ENCODE measurements around the gene PRKCD.
"Not testable (repeated sequence)": the region's sequence is repeated elsewhere in the genome, so short reads cannot be mapped to it uniquely, and the experiment has no call there.

PRKCD gene

GRCh38 chr3:53140847-53141845 lies 19.9 kb upstream of the PRKCD start:
- DNase-seq: no peak

- DNase-seq: no peak
These were observed 18.0 kb upstream of the PRKCD start for GRCh38 chr3:53142986-53143385.

- DNase-seq: no peak
These were observed 16.6 kb upstream of the PRKCD start for GRCh38 chr3:53144446-53144845.

GRCh38 chr3:53144862-53145712 lies 15.9 kb upstream of the PRKCD start:
- DNase-seq: peak; percentile 30

GRCh38 chr3:53145713-53146080 lies 15.3 kb upstream of the PRKCD start:
- DNase-seq: no peak

GRCh38 chr3:53146319-53146891 lies 14.6 kb upstream of the PRKCD start:
- DNase-seq: no peak

GRCh38 chr3:53147151-53147902 lies 13.7 kb upstream of the PRKCD start:
- DNase-seq: no peak

- no peak for DNase-seq
These were observed 13.1 kb upstream of the PRKCD start for GRCh38 chr3:53147903-53148400.

- no peak for DNase-seq
These were observed 11.9 kb upstream of the PRKCD start for GRCh38 chr3:53149006-53149690.

GRCh38 chr3:53149699-53150098 lies 11.3 kb upstream of the PRKCD start:
- no peak for DNase-seq

GRCh38 chr3:53150247-53151085 lies 10.5 kb upstream of the PRKCD start:
- no peak for DNase-seq

GRCh38 chr3:53151086-53151438 lies 9.9 kb upstream of the PRKCD start:
- DNase-seq: not testable (repeated sequence)

- DNase-seq: no peak
These were observed 9.5 kb upstream of the PRKCD start for GRCh38 chr3:53151465-53151864.

GRCh38 chr3:53151870-53152660 lies 8.9 kb upstream of the PRKCD start:
- no peak for DNase-seq

- DNase-seq: no peak
These were observed 7.7 kb upstream of the PRKCD start for GRCh38 chr3:53153264-53153823.

GRCh38 chr3:53153980-53154379 lies 7.0 kb upstream of the PRKCD start:
- DNase-seq: no peak

- DNase-seq: no peak
These were observed 6.1 kb upstream of the PRKCD start for GRCh38 chr3:53154881-53155285.

- no peak for DNase-seq
These were observed 5.2 kb upstream of the PRKCD start for GRCh38 chr3:53155760-53156159.

- DNase-seq: no peak
These were observed 4.6 kb upstream of the PRKCD start for GRCh38 chr3:53156368-53156834.
